Adrenal gland (tissue), 5 donors: Measurements from ENCODE around the gene PNLIPRP2.

ENCODE experiments used
- CTCF ChIP-seq, 6 experiments: fragments of 450-650 bp in 4 of 6; fragments of 200-600 bp in 2 of 6; sonication (generic) in 1 of 6; IDR thresholded peaks; 1 replicate in 5 of 6; 2 replicates in 1 of 6; pipeline versions ENCODE4 v1.5.1 to v1.8.0; 2016 to 2021; ENCODE audit warnings: antibody characterized with exemption in 6 of 6, mild to moderate bottlenecking in 2 of 6, moderate library complexity in 1 of 6
- POLR2A ChIP-seq, 2 donors: fragments of 450-650 bp; IDR thresholded peaks; one replicate each; pipeline ENCODE4 v1.6.1; 2017; ENCODE audit warnings: antibody characterized with exemption in 2 of 2, mild to moderate bottlenecking in 2 of 2, moderate library complexity in 1 of 2
- donor health status: DM: no; HTN: no; CAD: no.

- TF ChIP-seq CTCF (IDR thresholded peaks at IDR 0.05) (no peak), POLR2A (IDR thresholded peaks at IDR 0.05) (no peak)
Observed at GRCh38 chr10:116626815-116627214, 6.1 kb downstream of the PNLIPRP2 start.
